HG03469 (cell line): ENCODE results near the gene PIGU.
A peak's percentile ranks its signal among the peaks of the same experiment; 100 is the strongest.
"Not testable (repeated sequence)": the region's sequence is repeated elsewhere in the genome, so short reads cannot be mapped to it uniquely, and the experiment has no call there.

ENCODE experiments used
- ATAC-seq: cut with Tn5 transposase; IDR thresholded peaks from one replicate; pipeline ENCODE4 v1.9.1; 2021; ENCODE audit warnings: mild to moderate bottlenecking, moderate library complexity, moderate number of reproducible peaks; ENCODE audit not compliant: unreplicated experiment

The PIGU gene

GRCh38 chr20:34676642-34677373 is at the start of gene PIGU:
Gene PIGU, minus strand, starts transcription at chr20:34677092. Its CDS starts 7 bp downstream, at chr20:34677085.
- peak; percentile 91 for ATAC-seq

DNA sequence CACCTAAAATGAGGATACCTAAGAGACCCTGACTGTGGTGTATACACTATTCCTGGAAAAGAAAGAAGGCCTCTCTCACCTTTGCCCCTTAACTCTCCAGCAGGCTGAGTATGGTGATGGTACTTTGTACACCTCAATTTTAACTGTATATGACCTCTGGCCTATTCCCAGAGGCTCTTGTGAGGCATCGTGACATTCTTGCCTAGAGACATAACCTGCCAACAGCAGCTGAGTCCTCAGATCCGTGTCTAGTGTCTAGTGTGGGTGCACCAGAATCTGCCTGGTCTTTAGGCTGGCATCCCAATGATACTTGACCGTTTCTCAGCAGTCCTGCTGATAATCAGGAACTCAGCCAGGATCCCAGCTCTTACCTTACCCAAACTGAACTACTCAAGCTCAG is 47.3 kb upstream of the PIGU start:
- ATAC-seq, result no peak

- ATAC-seq, result not testable (repeated sequence)
Measured at GRCh38 chr20:34722560-34722959, 45.7 kb upstream of the PIGU start.

- no peak for ATAC-seq
Measured at GRCh38 chr20:34720266-34720665, 43.4 kb upstream of the PIGU start.

- peak; percentile 81 for ATAC-seq
Measured at GRCh38 chr20:34719242-34720017, 42.5 kb upstream of the PIGU start.

DNA sequence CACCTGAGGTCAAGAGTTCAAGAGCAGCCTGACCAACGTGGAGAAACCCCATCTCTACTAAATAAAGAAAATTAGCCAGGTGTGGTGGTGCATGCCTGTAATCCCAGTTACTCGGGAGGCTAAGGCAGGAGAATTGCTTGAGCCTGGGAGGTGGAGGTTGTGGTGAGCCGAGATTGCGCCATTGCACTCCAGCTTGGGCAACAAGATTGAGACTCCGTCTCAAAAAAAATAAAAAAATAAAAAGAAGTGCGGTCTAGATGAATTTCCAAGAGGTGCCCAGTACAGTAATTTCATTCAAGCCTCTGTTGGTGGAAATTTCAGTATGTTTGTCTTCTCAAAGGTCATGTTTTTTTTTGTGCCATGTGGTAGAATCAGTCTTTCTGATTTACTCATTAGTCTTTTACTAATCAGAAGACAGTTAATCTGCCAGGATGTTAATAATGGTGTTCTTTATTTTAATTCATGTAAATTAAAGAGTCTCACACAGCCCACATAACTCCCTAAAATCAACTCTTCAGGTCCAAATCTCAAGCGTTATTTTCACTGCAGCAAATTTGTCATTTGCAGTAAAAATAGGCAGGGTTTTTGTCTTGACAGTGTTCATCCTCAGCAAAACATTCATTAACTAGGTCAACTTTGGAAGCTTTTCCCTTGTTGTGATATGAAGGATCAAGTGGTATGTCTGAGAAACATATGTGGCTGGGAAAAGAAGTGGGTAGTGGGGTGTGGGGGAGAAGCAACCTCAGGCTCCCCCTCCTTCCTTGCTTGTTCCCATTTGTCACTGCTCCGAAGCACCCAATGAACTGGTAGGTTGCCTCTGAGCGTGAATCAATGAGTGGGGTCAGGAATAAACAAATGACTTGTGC is 40.6 kb upstream of the PIGU start:
- no peak for ATAC-seq

GRCh38 chr20:34716921-34717229 is 40.0 kb upstream of the PIGU start:
- ATAC-seq, result no peak

GRCh38 chr20:34715384-34715783 is 38.5 kb upstream of the PIGU start:
- no peak for ATAC-seq

DNA sequence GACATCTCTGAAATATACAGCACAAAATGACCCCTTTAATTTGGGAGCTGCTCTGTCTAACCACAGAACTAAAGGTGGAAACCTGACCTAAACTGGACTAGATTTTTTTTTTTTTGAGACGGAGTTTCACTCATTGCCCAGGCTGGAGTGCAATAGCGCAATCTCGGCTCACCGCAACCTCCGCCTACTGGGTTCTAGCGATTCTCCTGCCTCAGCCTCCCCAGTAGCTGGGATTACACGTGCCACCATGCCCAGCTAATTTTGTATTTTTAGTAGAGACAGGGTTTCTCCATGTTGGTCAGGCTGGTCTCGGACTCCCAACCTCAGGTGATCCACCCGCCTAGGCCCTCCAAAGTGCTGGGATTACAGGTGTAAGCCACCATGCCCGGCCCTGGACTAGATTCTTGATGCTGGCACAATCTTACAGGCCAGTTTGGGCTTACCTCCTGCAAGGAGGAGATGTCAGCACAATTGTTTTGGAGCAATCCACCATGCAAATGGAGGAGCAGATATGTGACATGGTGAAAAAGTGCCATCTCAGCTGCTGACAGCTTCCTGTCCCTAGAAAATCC is 37.1 kb upstream of the PIGU start:
- ATAC-seq, result not testable (repeated sequence)

GRCh38 chr20:34713194-34713943 is 36.5 kb upstream of the PIGU start:
- ATAC-seq, result no peak

DNA sequence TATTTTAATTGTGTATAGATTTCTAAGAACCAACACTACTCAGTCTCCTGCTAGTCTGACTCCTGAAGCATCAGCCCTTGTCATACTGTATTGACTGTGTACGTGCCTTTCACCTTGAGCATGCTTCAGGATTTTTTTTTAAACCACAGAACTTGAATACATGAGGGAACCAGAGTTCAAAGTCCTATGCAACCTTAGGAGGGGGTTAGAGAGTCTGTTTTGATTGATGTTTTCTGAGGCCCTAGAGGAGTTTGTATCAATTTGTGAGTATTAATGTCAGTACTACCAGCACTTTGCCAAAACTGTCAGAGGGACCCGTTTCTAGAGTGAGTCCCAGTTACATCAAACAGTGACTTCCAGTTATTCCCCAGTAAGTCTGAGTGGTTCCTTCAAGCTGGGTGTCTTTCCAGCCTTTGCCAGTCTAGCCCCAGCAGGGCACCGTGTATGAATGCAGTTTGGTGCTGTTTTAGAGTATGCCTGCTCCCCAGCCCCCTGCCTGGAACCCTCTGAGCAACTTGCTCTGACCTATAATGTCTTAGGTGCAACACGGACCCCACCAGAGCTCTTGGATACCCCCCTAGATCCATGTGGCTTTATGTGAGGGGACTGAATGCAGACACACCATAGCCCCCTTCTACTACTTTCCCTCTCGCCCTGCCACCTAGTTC is 35.8 kb upstream of the PIGU start:
- ATAC-seq, result no peak

DNA sequence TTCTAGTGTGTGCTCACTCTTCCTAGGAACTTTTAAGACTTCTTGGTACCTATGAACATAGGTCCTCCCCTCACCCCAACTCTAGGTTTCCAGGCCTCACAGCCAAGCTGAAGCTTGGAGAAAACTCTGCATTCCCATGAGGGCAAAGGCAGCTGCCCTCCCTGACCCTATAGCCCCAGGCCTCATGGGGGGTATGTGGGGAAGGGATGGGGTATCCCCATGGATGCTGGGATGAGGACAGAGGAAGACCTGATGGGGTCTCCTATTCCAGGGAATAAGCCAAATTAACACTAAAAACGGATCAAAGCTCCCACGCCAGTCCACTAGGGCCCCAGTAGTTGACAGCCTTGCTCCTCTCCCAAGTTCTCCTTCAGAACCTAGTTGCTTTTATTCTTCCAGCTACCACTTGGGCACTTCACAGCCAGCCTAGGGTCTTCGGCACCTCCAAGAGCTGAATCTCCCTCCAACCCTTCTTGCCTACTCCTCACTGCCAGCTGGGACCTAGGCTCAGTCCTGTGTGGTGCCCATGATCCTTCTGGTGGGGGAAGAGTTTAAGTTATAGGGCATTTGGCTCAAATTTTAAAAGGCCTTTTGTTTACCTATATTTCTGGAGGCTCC is 35.0 kb upstream of the PIGU start:
- no peak for ATAC-seq

DNA sequence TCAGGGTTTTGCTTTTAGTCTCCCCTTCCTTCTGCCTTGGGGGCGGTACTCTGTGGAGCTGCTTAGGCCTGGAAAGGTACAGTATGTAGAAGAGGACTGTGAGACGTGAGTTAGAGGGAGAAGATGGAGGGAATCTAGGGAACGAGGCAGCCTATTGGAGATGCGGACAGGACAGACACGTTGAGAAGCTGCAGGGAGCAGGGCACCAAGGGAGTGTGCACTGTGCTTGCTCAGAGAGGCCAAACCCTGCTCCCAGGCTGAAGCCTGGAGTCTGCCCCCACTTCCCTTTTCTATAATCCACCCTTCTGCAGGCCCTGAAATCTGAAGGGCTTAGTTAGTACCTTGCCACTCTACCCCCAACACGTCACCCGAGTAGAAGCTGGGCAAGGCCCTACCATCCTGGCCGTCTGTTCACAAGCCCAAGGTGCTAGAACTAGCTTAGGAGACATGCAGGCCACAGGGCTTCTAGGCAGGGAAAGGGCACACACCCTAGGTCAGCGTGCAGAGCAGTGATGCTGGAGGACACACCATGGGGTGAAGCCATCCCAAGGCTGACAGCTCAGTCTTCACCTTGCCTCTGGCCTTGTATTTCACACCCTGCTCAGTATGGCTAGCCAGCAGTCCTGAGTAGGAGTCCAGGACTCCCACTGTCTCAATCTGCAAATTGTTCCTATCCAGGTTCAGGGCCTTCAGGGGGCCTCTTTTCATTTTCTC is 34.1 kb upstream of the PIGU start:
- no peak for ATAC-seq

GRCh38 chr20:34710568-34710839 is 33.6 kb upstream of the PIGU start:
- no peak for ATAC-seq

DNA sequence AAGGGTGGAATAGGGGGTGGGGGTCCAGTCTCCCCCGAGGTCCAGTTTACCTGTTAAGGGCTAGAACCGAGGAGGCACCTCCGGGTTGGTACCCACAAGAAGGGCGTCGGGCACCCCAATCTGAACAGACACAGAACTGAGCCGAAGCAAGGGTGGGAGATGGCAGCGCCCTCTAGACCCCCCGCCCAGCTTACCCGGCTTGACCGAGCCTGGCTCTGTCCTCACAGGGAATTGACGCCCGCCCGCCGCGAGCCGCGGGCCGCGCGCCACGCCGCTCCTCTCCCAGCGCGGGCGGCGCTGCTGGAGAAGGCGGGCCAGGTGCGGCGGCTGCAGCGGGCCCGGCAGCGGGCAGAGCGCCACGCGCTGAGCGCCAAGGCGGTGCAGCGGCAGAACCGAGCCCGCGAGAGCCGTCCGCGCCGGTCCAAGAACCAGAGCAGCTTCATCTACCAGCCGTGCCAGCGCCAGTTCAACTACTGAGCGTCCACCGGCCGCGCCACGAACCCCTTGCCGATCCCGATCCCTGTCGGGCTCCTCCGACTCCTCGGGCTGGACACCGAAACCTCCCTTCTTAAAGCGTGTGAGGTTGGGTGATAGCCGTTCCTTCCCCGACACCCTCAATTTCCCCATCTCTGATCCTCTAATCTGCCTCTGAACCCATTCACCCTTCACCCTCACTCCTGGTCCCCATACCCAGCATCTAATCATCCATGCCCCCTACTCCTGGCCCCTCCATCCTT is 33.1 kb upstream of the PIGU start:
- no peak for ATAC-seq

DNA sequence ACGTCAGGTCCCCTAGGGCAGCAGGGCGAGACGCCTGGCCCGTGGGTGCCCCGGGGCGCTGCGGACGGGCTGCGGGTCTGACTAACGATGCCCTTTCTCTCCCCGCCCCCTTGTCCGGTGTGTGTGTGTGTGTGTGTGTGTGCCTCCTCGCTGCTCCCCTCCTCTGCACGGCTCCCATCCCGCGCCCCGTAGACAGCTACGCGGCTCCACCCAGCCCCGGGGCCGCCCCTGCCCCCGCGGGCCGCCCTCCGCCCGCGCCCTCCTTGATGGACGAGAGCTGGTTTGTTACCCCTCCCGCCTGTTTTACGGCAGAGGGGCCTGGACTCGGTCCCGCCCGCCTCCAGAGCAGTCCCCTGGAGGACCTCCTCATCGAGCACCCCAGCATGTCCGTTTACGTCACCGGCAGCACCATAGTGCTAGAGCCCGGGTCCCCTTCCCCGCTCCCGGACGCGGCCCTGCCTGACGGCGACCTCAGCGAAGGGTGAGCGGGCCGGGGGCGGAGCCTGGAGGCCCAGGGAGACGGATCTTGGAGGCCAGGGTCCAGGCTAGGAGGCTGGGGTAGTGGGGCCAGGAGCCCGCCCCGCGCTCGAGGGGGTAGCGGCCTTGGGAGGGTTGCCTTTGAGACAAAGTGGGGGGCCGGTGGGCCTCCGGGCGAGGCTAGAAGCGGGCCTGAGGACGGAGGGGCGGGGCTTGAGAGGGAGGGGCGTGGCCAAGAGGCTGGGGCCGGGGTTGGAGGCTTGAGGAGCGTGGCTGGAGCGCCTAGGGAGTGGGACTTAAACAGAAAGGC is 32.3 kb upstream of the PIGU start:
- ATAC-seq, result no peak

DNA sequence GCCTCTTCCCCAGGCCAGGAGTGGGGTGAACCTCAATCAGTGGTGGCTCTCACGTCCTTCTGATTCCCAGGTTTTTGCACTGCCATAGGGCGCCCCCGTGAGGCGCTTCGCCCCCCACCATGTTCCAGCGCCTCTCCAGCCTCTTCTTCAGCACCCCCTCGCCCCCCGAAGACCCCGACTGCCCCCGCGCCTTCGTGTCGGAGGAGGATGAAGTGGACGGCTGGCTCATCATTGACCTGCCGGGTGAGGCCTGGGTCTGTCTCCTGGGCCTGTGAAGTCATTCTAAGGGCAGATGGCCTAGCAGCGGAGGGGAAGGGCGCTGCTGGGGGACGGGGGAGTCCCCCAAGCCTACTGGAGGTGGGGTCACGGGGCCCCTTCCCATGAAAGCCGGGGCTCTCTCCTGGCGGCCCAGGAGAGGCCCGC is 31.7 kb upstream of the PIGU start:
- ATAC-seq, result no peak
